Esophagus muscularis mucosa (tissue), 3 donors: ENCODE data around the gene PAPSS1.

ENCODE experiments used
- POLR2A ChIP-seq: fragments of 450-650 bp; IDR thresholded peaks from one replicate; pipeline ENCODE4 v1.6.1; 2017; ENCODE audit warnings: antibody characterized with exemption, moderate library complexity, mild to moderate bottlenecking, low read depth
- POLR2AphosphoS5 ChIP-seq, 2 donors: sonication (generic); formaldehyde crosslinking; IDR thresholded peaks; one replicate each; pipeline ENCODE4 v1.6.1; 2017; ENCODE audit warnings: antibody characterized with exemption in 2 of 2
- TF ChIP-seq, protein P1 (sequence below), 3 experiments: fragments of 200-600 bp in 2 of 3; fragments of 450-650 bp in 1 of 3; sonication (generic) in 2 of 3; IDR thresholded peaks; one replicate each; pipeline ENCODE4 v1.5.1; 2017 to 2019; ENCODE audit warnings: antibody characterized with exemption in 3 of 3, mild to moderate bottlenecking in 2 of 3, moderate library complexity in 1 of 3

DNA sequence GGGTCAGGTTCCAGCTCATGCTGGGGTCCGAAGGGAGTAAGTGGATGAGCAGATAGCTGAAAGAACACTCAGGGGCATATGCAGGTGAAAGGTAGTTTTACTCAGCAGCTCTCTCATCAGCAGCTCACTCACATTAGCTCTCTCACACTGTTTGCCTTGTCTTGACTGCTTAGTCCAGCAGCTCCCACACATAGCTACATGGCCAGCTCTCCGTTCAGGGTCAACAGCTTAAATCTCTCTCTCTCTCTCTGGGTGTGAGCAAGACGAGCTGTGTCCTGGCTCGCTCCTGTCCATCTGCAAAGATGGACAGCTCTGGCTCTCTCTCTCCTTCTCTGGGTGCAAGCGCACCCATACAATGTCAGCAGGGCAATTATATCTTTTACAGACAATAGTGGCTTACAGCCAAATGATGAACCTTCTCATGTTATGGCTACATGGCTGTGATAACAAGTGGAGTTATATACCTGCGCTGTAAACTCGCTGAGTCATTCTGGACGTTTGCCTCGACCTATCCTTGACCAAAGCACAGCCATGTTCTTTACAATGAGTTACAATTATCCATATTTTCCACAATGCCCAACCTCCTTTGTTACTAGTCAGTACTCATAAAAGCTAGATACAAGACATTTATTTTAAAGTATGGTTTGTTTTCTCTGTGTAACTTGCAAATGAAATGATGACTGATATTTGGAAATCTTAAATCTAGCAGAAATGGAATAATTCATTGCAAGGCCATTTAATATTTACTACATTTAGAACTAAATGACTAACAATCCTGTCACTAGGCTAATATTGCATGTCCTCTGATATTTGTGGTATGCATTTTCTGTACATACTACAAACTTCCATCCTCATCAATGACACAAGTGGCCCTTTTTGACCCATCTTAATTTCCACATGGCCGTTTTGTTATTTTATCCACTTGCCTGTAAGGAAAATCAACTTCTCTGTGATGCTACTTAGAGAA, 9.3 kb downstream of the PAPSS1 start:
- no peak for TF ChIP-seq POLR2AphosphoS5 (IDR thresholded peaks at IDR 0.05)
- no peak for TF ChIP-seq POLR2A
- TF ChIP-seq, protein P1, sequence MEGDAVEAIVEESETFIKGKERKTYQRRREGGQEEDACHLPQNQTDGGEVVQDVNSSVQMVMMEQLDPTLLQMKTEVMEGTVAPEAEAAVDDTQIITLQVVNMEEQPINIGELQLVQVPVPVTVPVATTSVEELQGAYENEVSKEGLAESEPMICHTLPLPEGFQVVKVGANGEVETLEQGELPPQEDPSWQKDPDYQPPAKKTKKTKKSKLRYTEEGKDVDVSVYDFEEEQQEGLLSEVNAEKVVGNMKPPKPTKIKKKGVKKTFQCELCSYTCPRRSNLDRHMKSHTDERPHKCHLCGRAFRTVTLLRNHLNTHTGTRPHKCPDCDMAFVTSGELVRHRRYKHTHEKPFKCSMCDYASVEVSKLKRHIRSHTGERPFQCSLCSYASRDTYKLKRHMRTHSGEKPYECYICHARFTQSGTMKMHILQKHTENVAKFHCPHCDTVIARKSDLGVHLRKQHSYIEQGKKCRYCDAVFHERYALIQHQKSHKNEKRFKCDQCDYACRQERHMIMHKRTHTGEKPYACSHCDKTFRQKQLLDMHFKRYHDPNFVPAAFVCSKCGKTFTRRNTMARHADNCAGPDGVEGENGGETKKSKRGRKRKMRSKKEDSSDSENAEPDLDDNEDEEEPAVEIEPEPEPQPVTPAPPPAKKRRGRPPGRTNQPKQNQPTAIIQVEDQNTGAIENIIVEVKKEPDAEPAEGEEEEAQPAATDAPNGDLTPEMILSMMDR (IDR thresholded peaks at IDR 0.05), result no peak
